SK-N-SH treated with all-trans-retinoic acid at 6 μM for 48 hours (cell line): ENCODE results near the gene SERPINA7.

Experiments
- ARNTL ChIP-seq: fragments of 450-650 bp; formaldehyde crosslinking; IDR thresholded peaks from 2 replicates; pipeline ENCODE4 v1.5.0; 2020; ENCODE audit warnings: low read depth, mild to moderate bottlenecking, moderate library complexity, borderline replicate concordance
- BACH2 ChIP-seq: fragments of 250-450 bp; sonication (Bioruptor Pico); IDR thresholded peaks from 2 replicates; pipeline ENCODE4 v1.9.0; 2021; ENCODE audit warnings: mild to moderate bottlenecking, borderline replicate concordance
- CSDC2 ChIP-seq: fragments of 250-450 bp; sonication (Bioruptor Pico); IDR thresholded peaks from 2 replicates; pipeline ENCODE4 v1.5.0; 2020; ENCODE audit warnings: mild to moderate bottlenecking, moderate library complexity
- OSR1 ChIP-seq: fragments of 250-450 bp; sonication (Bioruptor Pico); IDR thresholded peaks from 2 replicates; pipeline ENCODE4 v1.8.0; 2022; ENCODE audit warnings: moderate library complexity, mild to moderate bottlenecking, inconsistent platforms
- SNAI2 ChIP-seq: fragments of 250-450 bp; sonication (Bioruptor Pico); IDR thresholded peaks from 2 replicates; pipeline ENCODE4 v1.5.0; 2020; ENCODE audit warnings: mild to moderate bottlenecking, moderate library complexity

DNA sequence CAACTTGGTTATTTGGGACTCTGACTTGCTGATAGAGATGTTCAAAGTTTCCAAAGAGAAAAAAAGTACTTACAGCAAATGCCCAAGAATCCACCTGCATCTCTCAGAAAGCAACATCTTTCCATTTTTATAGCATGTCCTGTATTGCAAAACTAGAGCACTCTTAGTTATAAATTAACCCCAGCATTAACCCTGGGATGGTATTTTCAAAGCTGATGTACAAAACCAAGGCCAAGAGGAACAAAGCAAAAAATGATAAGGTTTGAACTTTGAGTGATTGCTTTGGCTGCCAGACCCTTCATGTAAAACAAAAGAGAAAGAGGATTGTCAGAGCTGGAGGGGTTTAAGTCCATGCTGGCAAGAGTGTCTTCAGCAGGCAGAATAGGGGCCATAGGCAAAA lies at the start of gene SERPINA7:
- TF ChIP-seq ARNTL (CRISPR knock-in tag) (no peak), CSDC2 (CRISPR knock-in tag) (no peak), SNAI2 (CRISPR knock-in tag) (no peak), BACH2 (no peak), OSR1 (CRISPR knock-in tag) (no peak)
